MM.1S (cell line): ENCODE data around the gene COLEC12.

ENCODE experiments used
- DNase-seq: peaks from one replicate; pipeline ENCODE4 v3.0.0-alpha.2; 2015
- H2AFZ ChIP-seq: fragments of 300-600 bp; sonication (generic); 2 replicates; pipeline ENCODE4 v1.6.0; 2016; ENCODE audit warnings: antibody characterized with exemption, low read length
- H3F3A ChIP-seq: fragments of 300-600 bp; sonication (generic); 2 replicates; pipeline ENCODE4 v1.6.1; 2016; ENCODE audit warnings: mild to moderate bottlenecking, antibody characterized with exemption, low read length, moderate library complexity, mixed read lengths; ENCODE audit not compliant: insufficient read depth
- H3K27ac ChIP-seq: fragments of 300-600 bp; sonication (generic); 2 replicates; pipeline ENCODE4 v1.5.1; 2016; ENCODE audit warnings: mild to moderate bottlenecking, low read length
- H3K27me3 ChIP-seq: fragments of 300-600 bp; sonication (generic); replicated peaks from 2 replicates; pipeline ENCODE4 v1.6.0; 2016; ENCODE audit warnings: low read length; ENCODE audit not compliant: insufficient read depth
- H3K36me3 ChIP-seq: fragments of 300-600 bp; sonication (generic); replicated peaks from 2 replicates; pipeline ENCODE4 v1.6.1; 2016; ENCODE audit warnings: mild to moderate bottlenecking, low read length, mixed read lengths; ENCODE audit not compliant: insufficient read depth
- H3K4me1 ChIP-seq: fragments of 300-600 bp; sonication (generic); 2 replicates; pipeline ENCODE4 v1.6.1; 2016; ENCODE audit warnings: low read length, mixed read lengths
- H3K4me2 ChIP-seq: fragments of 300-600 bp; sonication (generic); 2 replicates; pipeline ENCODE4 v1.6.0; 2016; ENCODE audit warnings: low read depth, low read length
- H3K4me3 ChIP-seq: fragments of 300-600 bp; sonication (generic); 2 replicates; pipeline ENCODE4 v1.5.1; 2016; ENCODE audit warnings: low read length, mixed read lengths
- H3K79me2 ChIP-seq: fragments of 300-600 bp; sonication (generic); 2 replicates; pipeline ENCODE4 v1.6.1; 2016; ENCODE audit warnings: mixed run types, low read length, mixed read lengths
- H3K9ac ChIP-seq: fragments of 300-600 bp; sonication (generic); 2 replicates; pipeline ENCODE4 v1.6.1; 2016; ENCODE audit warnings: low read length, mixed read lengths
- H3K9me2 ChIP-seq: fragments of 300-600 bp; sonication (generic); replicated peaks from 2 replicates; pipeline ENCODE4 v1.6.1; 2016; ENCODE audit warnings: mild to moderate bottlenecking, low read length, mixed read lengths; ENCODE audit not compliant: insufficient read depth
- H3K9me3 ChIP-seq: fragments of 300-600 bp; sonication (generic); replicated peaks from 2 replicates; pipeline ENCODE4 v1.6.1; 2016; ENCODE audit warnings: mild to moderate bottlenecking, low read length, mixed read lengths; ENCODE audit not compliant: insufficient read depth
- H4K20me1 ChIP-seq: fragments of 300-600 bp; sonication (generic); 2 replicates; pipeline ENCODE4 v1.6.1; 2016; ENCODE audit warnings: mild to moderate bottlenecking, low read length, moderate library complexity, mixed read lengths; ENCODE audit not compliant: insufficient read depth
- CTCF ChIP-seq: fragments of 300-600 bp; sonication (generic); IDR thresholded peaks from 2 replicates; pipeline ENCODE4 v1.5.1; 2016; ENCODE audit warnings: antibody characterized with exemption, low read length, mixed read lengths
- EZH2 ChIP-seq: fragments of 300-600 bp; sonication (generic); optimal IDR thresholded peaks from 2 replicates; pipeline ENCODE3; 2017; ENCODE audit warnings: low read depth, mild to moderate bottlenecking, antibody characterized with exemption, low read length, mixed read lengths
- EZH2phosphoT487 ChIP-seq: fragments of 300-600 bp; sonication (generic); IDR thresholded peaks from 2 replicates; pipeline ENCODE4 v1.6.1; 2018; ENCODE audit warnings: antibody characterized with exemption, low read length

Gene COLEC12

DNA sequence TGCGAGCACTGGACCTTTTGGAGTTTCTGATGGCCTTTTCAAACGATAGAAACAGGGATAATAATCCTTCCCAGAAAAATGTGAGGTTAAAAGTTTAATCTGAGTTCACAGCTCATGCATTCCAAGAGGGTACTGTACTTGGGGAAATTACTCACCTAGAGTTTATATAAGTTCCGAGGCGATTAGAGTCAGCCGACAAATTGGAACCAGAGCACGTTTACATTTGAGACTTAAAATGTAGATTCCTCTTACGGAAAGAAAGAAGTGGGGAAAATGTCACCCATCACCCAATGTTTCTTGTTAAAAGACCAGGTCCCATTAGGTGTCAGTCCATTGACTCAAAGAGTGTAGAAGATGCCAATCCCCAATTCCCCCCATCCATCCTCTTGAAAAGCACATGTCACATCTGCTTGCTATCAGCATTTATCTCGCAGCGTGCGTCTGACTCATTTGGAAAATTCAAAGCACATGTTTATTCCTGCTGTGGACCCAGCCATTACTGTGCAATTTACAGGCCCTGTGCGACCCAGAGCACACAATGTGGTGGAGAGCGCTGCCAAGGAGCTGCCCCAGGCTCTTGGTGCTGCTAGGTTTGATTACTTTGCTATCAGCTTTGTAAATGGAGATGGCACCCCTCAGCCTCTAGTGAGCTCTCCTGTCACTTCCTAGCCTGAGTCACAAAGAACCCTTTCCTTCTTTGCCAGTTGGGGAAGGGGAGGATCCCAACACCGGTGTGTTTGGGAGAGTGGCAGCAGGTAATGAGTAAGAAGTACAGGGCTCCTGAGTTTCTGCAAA lies 104.8 kb downstream of the COLEC12 start:
- H3F3A ChIP-seq, result no peaks in the 10 kb centered on the region
- no peaks in the 10 kb centered on the region for H3K79me2 ChIP-seq
- H3K9me2 ChIP-seq, result no peaks in the 10 kb centered on the region
- no peaks in the 10 kb centered on the region for H4K20me1 ChIP-seq
- H3K27ac ChIP-seq, result no peak overlapping the region
- H3K4me3 ChIP-seq, result no peak overlapping the region
- H3K9me3 ChIP-seq, result no peaks in the 10 kb centered on the region
- H3K27me3 ChIP-seq, result no peaks in the 10 kb centered on the region
- H2AFZ ChIP-seq, result no peak overlapping the region
- H3K4me1 ChIP-seq, result no peaks in the 10 kb centered on the region
- H3K9ac ChIP-seq, result no peak overlapping the region
- H3K36me3 ChIP-seq, result no peaks in the 10 kb centered on the region
- TF ChIP-seq EZH2phosphoT487 (no peak), CTCF (no peak), EZH2 (no peak)
- no peak overlapping the region for H3K4me2 ChIP-seq
- DNase-seq, result no peak

- no peak overlapping the region for H3K4me3 ChIP-seq
- no peak overlapping the region for H2AFZ ChIP-seq
- no peak overlapping the region for H3K9ac ChIP-seq
- H3K9me3 ChIP-seq, result no peaks in the 10 kb centered on the region
- H3K36me3 ChIP-seq, result no peaks in the 10 kb centered on the region
- H3K27ac ChIP-seq, result no peak overlapping the region
- H3K4me2 ChIP-seq, result no peak overlapping the region
- no peaks in the 10 kb centered on the region for H3K9me2 ChIP-seq
- no peaks in the 10 kb centered on the region for H4K20me1 ChIP-seq
- no peaks in the 10 kb centered on the region for H3K79me2 ChIP-seq
- H3K4me1 ChIP-seq, result no peaks in the 10 kb centered on the region; the same call in 1 of the 2 replicates
- H3K27me3 ChIP-seq, result no peaks in the 10 kb centered on the region
- DNase-seq, result no peak
- H3F3A ChIP-seq, result no peaks in the 10 kb centered on the region
- no peak for TF ChIP-seq CTCF
- no peak for TF ChIP-seq EZH2phosphoT487
- TF ChIP-seq EZH2, result no peak
Observed at GRCh38 chr18:394987-395362, 105.5 kb downstream of the COLEC12 start.

GRCh38 chr18:394262-394986 lies 106.1 kb downstream of the COLEC12 start:
- Histone ChIP-seq H3K9me3 (no peaks in the 10 kb centered on the region), H3K79me2 (no peaks in the 10 kb centered on the region), H3K4me3 (no peak overlapping the region), H3K27ac (no peak overlapping the region), H3K4me2 (no peak overlapping the region), H3K36me3 (no peaks in the 10 kb centered on the region), H2AFZ (no peak overlapping the region), H3K9me2 (no peaks in the 10 kb centered on the region), H3K4me1 (no peaks in the 10 kb centered on the region; the same call in 1 of the 2 replicates), H3F3A (0 out of 2 replicates have a peak, but pooled peaks cover 3% of the 10 kb centered on the region), H4K20me1 (no peaks in the 10 kb centered on the region), H3K27me3 (no peaks in the 10 kb centered on the region), H3K9ac (no peak overlapping the region)
- no peak for TF ChIP-seq EZH2phosphoT487
- TF ChIP-seq CTCF, result no peak
- no peak for TF ChIP-seq EZH2
- DNase-seq, result no peak
